CD4-positive, alpha-beta T cell treated with Interleukin-17A for 1 hour (primary cell): ENCODE measurements around the gene CRYZL1.
A peak's percentile ranks its signal among the peaks of the same experiment; 100 is the strongest.
"Not testable (repeated sequence)": the region's sequence is repeated elsewhere in the genome, so short reads cannot be mapped to it uniquely, and the experiment has no call there.

Experiments
- DNase-seq: peaks from one replicate; pipeline ENCODE4 v3.0.0-alpha.2; 2020

Gene CRYZL1

GRCh38 chr21:33660406-33660805, 18.9 kb upstream of the CRYZL1 start:
- DNase-seq: no peak

- DNase-seq: no peak
Observed at GRCh38 chr21:33659568-33659949, 18.0 kb upstream of the CRYZL1 start.

- DNase-seq: no peak
Observed at GRCh38 chr21:33658919-33659567, 17.5 kb upstream of the CRYZL1 start.

- no peak for DNase-seq
Observed at GRCh38 chr21:33657124-33657820, 15.7 kb upstream of the CRYZL1 start.

GRCh38 chr21:33655588-33656221, 14.2 kb upstream of the CRYZL1 start:
- no peak for DNase-seq

GRCh38 chr21:33654412-33654811, 12.9 kb upstream of the CRYZL1 start:
- no peak for DNase-seq

GRCh38 chr21:33651965-33652680, 10.6 kb upstream of the CRYZL1 start:
- DNase-seq: no peak

GRCh38 chr21:33650929-33651509, 9.5 kb upstream of the CRYZL1 start:
- DNase-seq: no peak

GRCh38 chr21:33650230-33650629, 8.7 kb upstream of the CRYZL1 start:
- no peak for DNase-seq

- no peak for DNase-seq
Observed at GRCh38 chr21:33648555-33648954, 7.0 kb upstream of the CRYZL1 start.

- DNase-seq: no peak
Observed at GRCh38 chr21:33647587-33647986, 6.0 kb upstream of the CRYZL1 start.

- no peak for DNase-seq
Observed at GRCh38 chr21:33645730-33646129, 4.2 kb upstream of the CRYZL1 start.

- no peak for DNase-seq
Observed at GRCh38 chr21:33644383-33645074, 3.0 kb upstream of the CRYZL1 start.

- no peak for DNase-seq
Observed at GRCh38 chr21:33643658-33644311, 2.2 kb upstream of the CRYZL1 start.

- DNase-seq: no peak
Observed at GRCh38 chr21:33642896-33643657, 1.5 kb upstream of the CRYZL1 start.

- DNase-seq: peak; percentile 100
Observed at GRCh38 chr21:33642027-33642895, 720 bp upstream of the CRYZL1 start, which contains the start of gene ITSN1. Gene ITSN1 (plus strand): TSS chr21:33642501. CDS start chr21:33718829, 76,328 bp downstream.

- no peak for DNase-seq
Observed at GRCh38 chr21:33640697-33641351, 717 bp downstream of the CRYZL1 start.

GRCh38 chr21:33634254-33634653, 7.3 kb downstream of the CRYZL1 start:
- no peak for DNase-seq

GRCh38 chr21:33626151-33626550, 15.4 kb downstream of the CRYZL1 start:
- DNase-seq: not testable (repeated sequence)

- no peak for DNase-seq
Observed at GRCh38 chr21:33622253-33622652, 19.3 kb downstream of the CRYZL1 start.
